ENCODE data around the gene CEMP1. TPM values are rescaled to one million over a fixed set of nuclear protein-coding genes. Genes with fewer than 3 reads are reported as not detected.

Gene CEMP1
- total RNA-seq, 1 experiment from 2014 or later = not detected

DNA sequence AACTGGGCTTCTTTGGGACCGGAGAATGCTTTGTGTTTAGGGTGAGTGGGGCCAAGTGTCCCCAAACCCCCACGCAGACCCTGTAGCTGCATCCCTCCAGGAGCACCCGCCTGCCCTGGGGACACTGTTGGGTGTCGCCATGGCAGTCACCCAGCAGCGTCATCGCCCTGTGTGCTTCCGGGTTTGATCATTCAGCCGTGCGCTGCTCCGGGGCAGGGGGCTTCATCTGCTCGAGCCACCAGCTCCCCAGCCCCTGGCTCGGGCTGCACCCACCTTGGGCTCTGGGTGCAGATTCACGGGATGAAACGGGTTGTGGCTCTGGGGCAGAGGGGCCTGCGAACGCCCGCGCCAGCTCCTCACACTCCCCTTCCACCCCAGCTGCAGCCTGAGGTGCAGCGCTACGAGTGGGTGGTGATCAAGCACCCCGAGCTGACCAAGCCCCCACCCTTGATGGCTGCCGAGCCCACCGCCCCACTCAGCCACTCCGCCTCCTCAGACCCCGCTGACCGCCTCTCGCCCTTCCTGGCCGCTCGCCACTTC is 31.2 kb downstream of the CEMP1 start:
- Histone ChIP-seq H2BK15ac (ENCODE audit: low read depth, low read length) (no peak overlapping the region), H4K20me1 (ENCODE audit: control insufficient read depth, insufficient read depth, insufficient read length) (no peaks in the 10 kb centered on the region), H4K8ac (replicated peaks; ENCODE audit: insufficient read length, low read depth, low read length) (no peak overlapping the region), H3K23me2 (ENCODE audit: insufficient read length, low read depth, low read length, poor library complexity, severe bottlenecking) (peaks cover 3% of the 10 kb centered on the region), H3K4me2 (ENCODE audit: insufficient read depth, insufficient read length, low read length) (no peak overlapping the region), H3K14ac (ENCODE audit: insufficient read depth, low read length) (no peak overlapping the region), H3K4ac (ENCODE audit: low read depth, low read length) (no peak overlapping the region), H2BK120ac (ENCODE audit: low read depth, low read length, poor library complexity, severe bottlenecking) (no peak overlapping the region), H3K18ac (ENCODE audit: insufficient read length, low read depth, low read length) (no peak overlapping the region), H3K79me1 (ENCODE audit: insufficient read depth, low read depth, low read length, poor library complexity, severe bottlenecking) (no peaks in the 10 kb centered on the region), H2BK12ac (ENCODE audit: insufficient read length, low read depth, low read length) (no peak overlapping the region), H2BK20ac (ENCODE audit: low read depth, low read length, poor library complexity, severe bottlenecking) (no peak overlapping the region), H2AFZ (ENCODE audit: low read length) (no peak overlapping the region), H2BK5ac (ENCODE audit: insufficient read length, low read length) (no peak overlapping the region), H3K27ac (ENCODE audit: insufficient read length, low read depth, low read length) (no peak overlapping the region), H4K91ac (ENCODE audit: insufficient read length, low read depth, low read length) (no peak overlapping the region), H2AK5ac (ENCODE audit: insufficient read length, low read length) (no peak overlapping the region), H3K4me1 (ENCODE audit: insufficient read depth, low read length) (no peaks in the 10 kb centered on the region), H3K79me2 (ENCODE audit: insufficient read depth, low read length) (no peaks in the 10 kb centered on the region), H4K5ac (ENCODE audit: insufficient read length, low read depth, low read length) (no peak overlapping the region), H3K56ac (ENCODE audit: insufficient read length, low read depth, low read length) (no peak overlapping the region), H3K9ac (ENCODE audit: extremely low read depth, insufficient read length, low read length) (no peak overlapping the region), H3K27me3 (ENCODE audit: insufficient read depth, low read length) (no peaks in the 10 kb centered on the region), H3K23ac (ENCODE audit: insufficient read length, low read depth, low read length) (no peak overlapping the region), H3T11ph (ENCODE audit: low read length) (no peak overlapping the region), H3K9me3 (ENCODE audit: control insufficient read depth, low read depth, low read length) (no peaks in the 10 kb centered on the region)
- no CpG with 5 or more reads among the region's 29 CpGs for WGBS (ENCODE audit: extremely low coverage, insufficient read length, low lambda C conversion rate)
- TF ChIP-seq, protein P1, sequence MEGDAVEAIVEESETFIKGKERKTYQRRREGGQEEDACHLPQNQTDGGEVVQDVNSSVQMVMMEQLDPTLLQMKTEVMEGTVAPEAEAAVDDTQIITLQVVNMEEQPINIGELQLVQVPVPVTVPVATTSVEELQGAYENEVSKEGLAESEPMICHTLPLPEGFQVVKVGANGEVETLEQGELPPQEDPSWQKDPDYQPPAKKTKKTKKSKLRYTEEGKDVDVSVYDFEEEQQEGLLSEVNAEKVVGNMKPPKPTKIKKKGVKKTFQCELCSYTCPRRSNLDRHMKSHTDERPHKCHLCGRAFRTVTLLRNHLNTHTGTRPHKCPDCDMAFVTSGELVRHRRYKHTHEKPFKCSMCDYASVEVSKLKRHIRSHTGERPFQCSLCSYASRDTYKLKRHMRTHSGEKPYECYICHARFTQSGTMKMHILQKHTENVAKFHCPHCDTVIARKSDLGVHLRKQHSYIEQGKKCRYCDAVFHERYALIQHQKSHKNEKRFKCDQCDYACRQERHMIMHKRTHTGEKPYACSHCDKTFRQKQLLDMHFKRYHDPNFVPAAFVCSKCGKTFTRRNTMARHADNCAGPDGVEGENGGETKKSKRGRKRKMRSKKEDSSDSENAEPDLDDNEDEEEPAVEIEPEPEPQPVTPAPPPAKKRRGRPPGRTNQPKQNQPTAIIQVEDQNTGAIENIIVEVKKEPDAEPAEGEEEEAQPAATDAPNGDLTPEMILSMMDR (conservative IDR thresholded peaks at IDR 0.05) = no peak
- Mint-ChIP-seq H3K4me3 (no peak overlapping the region), H3K4me1 (peaks cover 3 to 5% of the 10 kb centered on the region in 2 experiments), H3K27me3 (ENCODE audit: low read depth) (no peaks in the 10 kb centered on the region), H3K9me3 (no peaks in the 10 kb centered on the region), H3K27ac (no peak overlapping the region), H3K36me3 (ENCODE audit: insufficient read depth in 1 of 3, low read depth in 3 of 3) (peaks cover 0 to 18% (median 4%) of the 10 kb centered on the region in 3 experiments; a peak in 4 of 7 replicates)
- no peak for DNase-seq
